ENCODE data around the gene TSPAN18. TPM values are rescaled to one million over a fixed set of nuclear protein-coding genes. Genes with fewer than 3 reads are reported as not detected.

The TSPAN18 gene
- total and polyA plus RNA-seq, 2 of the 8 experiments (the other 6 are each of a cell fraction or from before 2014, with no cell fraction given) = 5.2 to 10.2 TPM

GRCh38 chr11:44911029-44911814 is 184.5 kb downstream of the TSPAN18 start (continued):
- TF ChIP-seq CHD7 (IDR thresholded peaks at IDR 0.05; ENCODE audit: insufficient replicate concordance, low read length) = no peak
- TF ChIP-seq PHF8 (conservative IDR thresholded peaks at IDR 0.05; ENCODE audit: low read depth, low read length) = no peak
- 0 out of 2 replicates have a peak, but pooled peaks have one; percentile 17 for TF ChIP-seq YY1 (IDR thresholded peaks at IDR 0.05; ENCODE audit: low read depth, low read length)
- no peak for TF ChIP-seq TAF7 (optimal IDR thresholded peaks at IDR 0.05; ENCODE audit: borderline replicate concordance, low read depth, low read length)
- no peak for TF ChIP-seq KDM4A (IDR thresholded peaks at IDR 0.05; ENCODE audit: low read depth, low read length, severe bottlenecking)
- no peak for TF ChIP-seq POU5F1 (IDR thresholded peaks at IDR 0.05; ENCODE audit: low read depth, low read length)
- TF ChIP-seq GTF2F1 (IDR thresholded peaks at IDR 0.05; ENCODE audit: borderline replicate concordance, low read depth, low read length) = no peak
- no peak for TF ChIP-seq SP2 (IDR thresholded peaks at IDR 0.05; ENCODE audit: low read length)
- TF ChIP-seq KDM5A (IDR thresholded peaks at IDR 0.05; ENCODE audit: low read length) = no peak
- TF ChIP-seq EGR1 (IDR thresholded peaks at IDR 0.05; ENCODE audit: borderline replicate concordance, low read depth, low read length) = no peak
